HepG2 (cell line): ENCODE measurements around the gene GPRIN2. TPM values are rescaled to one million over a fixed set of nuclear protein-coding genes. Genes with fewer than 3 reads are reported as not detected.

Experiments used
- GMEB1 ChIP-seq: sonication (generic); formaldehyde crosslinking; IDR thresholded peaks from 2 replicates; pipeline ENCODE4 v1.5.1; 2020; ENCODE audit warnings: missing genetic modification reagents, mild to moderate bottlenecking, borderline replicate concordance
- HNF4A ChIP-seq: sonication (generic); formaldehyde crosslinking; IDR thresholded peaks from 2 replicates; pipeline ENCODE4 v1.4.0; 2020; ENCODE audit warnings: missing genetic modification reagents
- HNRNPK ChIP-seq: fragments of 200-400 bp; formaldehyde crosslinking; IDR thresholded peaks from 2 replicates; pipeline ENCODE4 v1.6.1; 2018; ENCODE audit warnings: low read length, low read depth, moderate library complexity, mild to moderate bottlenecking; ENCODE audit not compliant: poor library complexity, severe bottlenecking
- HOXA9 ChIP-seq: sonication (generic); formaldehyde crosslinking; IDR thresholded peaks from 2 replicates; pipeline ENCODE4 v1.8.1; 2022; ENCODE audit warnings: missing genetic modification reagents, mild to moderate bottlenecking, moderate library complexity, borderline replicate concordance
- KDM3A ChIP-seq: IDR thresholded peaks from 2 replicates; pipeline ENCODE4 v1.6.1; 2018; ENCODE audit warnings: low read depth, missing compliant biosample characterization
- KIAA2018 ChIP-seq: sonication (generic); formaldehyde crosslinking; IDR thresholded peaks from 2 replicates; pipeline ENCODE4 v1.5.0; 2020; ENCODE audit warnings: mild to moderate bottlenecking, missing genetic modification reagents, borderline replicate concordance
- SYNCRIP ChIP-seq: fragments of 200-400 bp; formaldehyde crosslinking; IDR thresholded peaks from 2 replicates; pipeline ENCODE4 v1.6.1; 2018; ENCODE audit warnings: mild to moderate bottlenecking, low read depth, low read length; ENCODE audit not compliant: insufficient read depth
- ZNF557 ChIP-seq: sonication (generic); formaldehyde crosslinking; IDR thresholded peaks from 2 replicates; pipeline ENCODE4 v1.4.0; 2020; ENCODE audit warnings: missing genetic modification reagents
- ZNF879 ChIP-seq: sonication (generic); formaldehyde crosslinking; IDR thresholded peaks from 2 replicates; pipeline ENCODE4 v1.8.1; 2023; ENCODE audit warnings: missing genetic modification reagents
- polyA plus RNA-seq, 8 experiments: library from polyadenylated mRNA; depleted of rRNA in 3 of 8; stranded (reverse) in 7 of 8; unstranded in 1 of 8; fragments of >200 nt; fragmentation: Illumina TruSeq in 4 of 8; extraction: Trizol in 4 of 8; gene quantifications; 2 replicates each; pipeline versions ENCODE4 v1.2.1 to v1.2.3, GENCODE V29; 2011 to 2016; ENCODE audit warnings: low read depth in 4 of 8, missing spikeins in 1 of 8, mixed read lengths in 1 of 8; ENCODE audit not compliant: insufficient read depth in 1 of 8
- total RNA-seq, 5 experiments: library from RNA; depleted of rRNA; stranded (reverse); fragments of >200 nt; fragmentation: Illumina TruSeq; extraction: Trizol; gene quantifications; 2 replicates each; pipeline ENCODE4 v1.2.3, GENCODE V29; 2016; ENCODE audit warnings: low read depth in 1 of 5

GPRIN2 gene
- total and polyA plus RNA-seq, 2 of the 13 experiments (the other 11 are each of a cell fraction or from before 2014, with no cell fraction given): not detected

- TF ChIP-seq KIAA2018 (no peak), SYNCRIP (no peak), HOXA9 (no peak), ZNF879 (CRISPR knock-in tag) (no peak), KDM3A (no peak), GMEB1 (CRISPR knock-in tag) (no peak), ZNF557 (CRISPR knock-in tag) (no peak), HNF4A (CRISPR knock-in tag) (no peak), HNRNPK (no peak)
- TF ChIP-seq, all 625 proteins: peak for 0
These were observed at the start of gene GPRIN2 (continued) for GRCh38 chr10:46556515-46557318.
